DMS79 treated with DMSO at 0.1 percent for 48 hours (cell line): ENCODE measurements around the gene PFKFB4.

ENCODE experiments used
- DNase-seq: peaks from one replicate; lab custom pipeline; 2025; lab: John Stamatoyannopoulos, UW

Gene PFKFB4

GRCh38 chr3:48556796-48557626, at the start of gene PFKFB4:
Gene PFKFB4, minus strand, starts transcription at chr3:48556803. Its CDS starts 26 bp downstream, at chr3:48556777.
- peak; percentile 88 for DNase-seq

GRCh38 chr3:48601622-48601994, 45.0 kb upstream of the PFKFB4 start:
- no peak for DNase-seq

GRCh38 chr3:48600711-48601621, 44.4 kb upstream of the PFKFB4 start:
- DNase-seq = no peak

GRCh38 chr3:48599509-48600285, 43.1 kb upstream of the PFKFB4 start:
- DNase-seq = no peak

- DNase-seq = no peak
These were observed 42.5 kb upstream of the PFKFB4 start for GRCh38 chr3:48599077-48599501.

- DNase-seq = no peak
These were observed 41.9 kb upstream of the PFKFB4 start for GRCh38 chr3:48598323-48599076.

GRCh38 chr3:48597408-48597800, 40.8 kb upstream of the PFKFB4 start:
- DNase-seq = no peak

GRCh38 chr3:48596676-48597407, 40.2 kb upstream of the PFKFB4 start:
- DNase-seq = no peak

GRCh38 chr3:48596157-48596556, 39.6 kb upstream of the PFKFB4 start:
- DNase-seq = no peak

- no peak for DNase-seq
These were observed 39.0 kb upstream of the PFKFB4 start for GRCh38 chr3:48595526-48596121.

GRCh38 chr3:48595075-48595525, 38.5 kb upstream of the PFKFB4 start, which contains the start of gene COL7A1:
Gene COL7A1, minus strand, starts transcription at chr3:48595329. Its CDS starts 170 bp downstream, at chr3:48595159.
- DNase-seq = no peak

GRCh38 chr3:48594417-48595049, 37.9 kb upstream of the PFKFB4 start:
- DNase-seq = no peak

- DNase-seq = no peak
These were observed 36.7 kb upstream of the PFKFB4 start for GRCh38 chr3:48593337-48593736.

- no peak for DNase-seq
These were observed 36.0 kb upstream of the PFKFB4 start for GRCh38 chr3:48592519-48593087.

- no peak for DNase-seq
These were observed 35.4 kb upstream of the PFKFB4 start for GRCh38 chr3:48591886-48592518.

- DNase-seq = no peak
These were observed 34.8 kb upstream of the PFKFB4 start for GRCh38 chr3:48591436-48591835.

- DNase-seq = no peak
These were observed 31.6 kb upstream of the PFKFB4 start for GRCh38 chr3:48588230-48588629.

- no peak for DNase-seq
These were observed 31.1 kb upstream of the PFKFB4 start for GRCh38 chr3:48587686-48588085.

GRCh38 chr3:48585411-48585810, 28.8 kb upstream of the PFKFB4 start:
- DNase-seq = no peak
